Stomach (tissue), 9 donors: ENCODE results near the gene ZNF570. TPM values are rescaled to one million over a fixed set of nuclear protein-coding genes. Genes with fewer than 3 reads are reported as not detected.

Experiments
- DNase-seq, 2 donors: peaks; one replicate each; pipeline versions ENCODE4 v3.0.0 to v3.0.0-alpha.2; 2013 to 2019
- H3K27ac ChIP-seq, 5 donors: fragments of 200-600 bp in 4 of 5; sonication (generic) in 4 of 5; one replicate each; pipeline ENCODE4 v1.5.1; 2013 to 2019; ENCODE audit warnings: mild to moderate bottlenecking in 1 of 5, moderate library complexity in 1 of 5
- H3K27me3 ChIP-seq, 3 donors: fragments of 200-600 bp; sonication (generic); one replicate each; pipeline ENCODE4 v1.5.1; 2017 to 2019; ENCODE audit warnings: mixed run types in 1 of 3
- H3K36me3 ChIP-seq, 4 donors: fragments of 200-600 bp; sonication (generic); 1 replicate in 3 of 4; 2 replicates in 1 of 4; pipeline ENCODE4 v1.5.1; 2016 to 2019
- H3K4me1 ChIP-seq, 4 donors: fragments of 200-600 bp; sonication (generic); one replicate each; pipeline ENCODE4 v1.5.1; 2016 to 2019
- H3K4me3 ChIP-seq, 4 donors: fragments of 200-600 bp; sonication (generic) in 3 of 4; one replicate each; pipeline ENCODE4 v1.5.1; 2016 to 2019; ENCODE audit warnings: mild to moderate bottlenecking in 1 of 4
- H3K9me3 ChIP-seq, 4 donors: fragments of 200-600 bp; sonication (generic); one replicate each; pipeline ENCODE4 v1.5.1; 2016 to 2019
- EP300 ChIP-seq: sonication (generic); formaldehyde crosslinking; IDR thresholded peaks from one replicate; pipeline ENCODE4 v1.6.1; 2017; ENCODE audit warnings: antibody characterized with exemption
- POLR2A ChIP-seq, 4 donors: fragments of 450-650 bp; IDR thresholded peaks; one replicate each; pipeline ENCODE4 v1.6.1; 2016; ENCODE audit warnings: antibody characterized with exemption in 4 of 4, control low read depth in 2 of 4, mild to moderate bottlenecking in 1 of 4, moderate library complexity in 1 of 4
- POLR2AphosphoS5 ChIP-seq, 3 donors: sonication (generic); formaldehyde crosslinking; IDR thresholded peaks; one replicate each; pipeline ENCODE4 v1.6.1; 2016; ENCODE audit warnings: antibody characterized with exemption in 3 of 3
- WGBS, 5 donors: extraction: QIAGEN DNeasy Blood & Tissue Kit in 3 of 5; methylation state at CpG; one replicate each; pipeline versions ENCODE4 v1.1.5 to v1.1.7; 2013 to 2018; 5-methylcytosine and 5-hydroxymethylcytosine counted together
- intact Hi-C: fragments of 100-400 bp; cut with DNase I; formaldehyde crosslinking; loops from one replicate; pipeline ENCODE4 v1.15.1; 2023; ENCODE audit warnings: low total_unique reads
- polyA plus RNA-seq, 3 donors: library from polyadenylated mRNA; stranded (reverse); fragments of 200-250 nt; gene quantifications; one replicate each; pipeline ENCODE4 v1.2.3, GENCODE V29; 2013
- total RNA-seq, 5 donors: library from RNA; depleted of rRNA; stranded (reverse); fragments of >200 nt; gene quantifications; one replicate each; pipeline versions ENCODE4 v1.1.0 to v1.2.3, GENCODE V29; 2014 to 2016
- TF ChIP-seq, protein P1 (sequence below), 7 experiments: fragments of 450-650 bp in 4 of 7; fragments of 200-600 bp in 3 of 7; sonication (generic) in 3 of 7; IDR thresholded peaks; one replicate each; pipeline ENCODE4 v1.5.1; 2016 to 2019; ENCODE audit warnings: antibody characterized with exemption in 7 of 7, control low read depth in 2 of 7, mild to moderate bottlenecking in 1 of 7
- donor health status: healthy with polysubstance abuse.
- donor health status: Bipolar disorder and iron deficiency.
- donor health status: healthy.

ZNF570 gene
- total and polyA plus RNA-seq, 8 donors: 1.4 to 17.1 (median 5.2) TPM

DNA sequence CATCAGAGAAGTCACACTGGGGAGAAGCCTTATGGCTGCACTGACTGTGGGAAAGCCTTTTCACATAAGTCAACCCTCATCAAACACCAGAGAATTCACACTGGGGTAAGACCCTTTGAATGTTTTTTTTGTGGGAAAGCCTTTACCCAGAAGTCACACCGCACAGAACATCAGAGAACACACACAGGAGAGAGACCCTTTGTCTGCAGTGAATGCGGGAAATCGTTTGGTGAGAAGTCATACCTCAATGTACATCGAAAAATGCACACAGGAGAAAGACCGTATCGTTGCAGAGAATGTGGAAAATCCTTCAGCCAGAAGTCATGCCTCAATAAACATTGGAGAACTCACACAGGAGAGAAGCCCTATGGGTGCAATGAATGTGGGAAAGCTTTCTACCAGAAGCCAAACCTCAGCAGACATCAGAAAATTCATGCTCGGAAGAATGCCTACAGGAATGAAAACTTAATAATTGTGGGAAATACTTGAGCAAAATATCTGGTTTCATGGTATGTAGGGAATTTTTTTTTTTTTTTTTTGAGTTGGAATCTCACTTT is 68.3 kb downstream of the ZNF570 start:
- H3K9me3 ChIP-seq: peaks cover 0 to 99% (median 71%) of the 10 kb centered on the region in 4 donors
- no peak overlapping the region for H3K4me3 ChIP-seq
- no peaks in the 10 kb centered on the region for H3K4me1 ChIP-seq
- intact Hi-C loops: no loop called here
- DNase-seq: no peak
- H3K27ac ChIP-seq: no peak overlapping the region
- 90 to 98% (median 97%) methylated on average over 7 of the region's 7 CpGs for WGBS, 5 donors
- TF ChIP-seq POLR2A (IDR thresholded peaks at IDR 0.05): no peak
- no peak for TF ChIP-seq POLR2AphosphoS5 (IDR thresholded peaks at IDR 0.05)
- TF ChIP-seq, protein P1, sequence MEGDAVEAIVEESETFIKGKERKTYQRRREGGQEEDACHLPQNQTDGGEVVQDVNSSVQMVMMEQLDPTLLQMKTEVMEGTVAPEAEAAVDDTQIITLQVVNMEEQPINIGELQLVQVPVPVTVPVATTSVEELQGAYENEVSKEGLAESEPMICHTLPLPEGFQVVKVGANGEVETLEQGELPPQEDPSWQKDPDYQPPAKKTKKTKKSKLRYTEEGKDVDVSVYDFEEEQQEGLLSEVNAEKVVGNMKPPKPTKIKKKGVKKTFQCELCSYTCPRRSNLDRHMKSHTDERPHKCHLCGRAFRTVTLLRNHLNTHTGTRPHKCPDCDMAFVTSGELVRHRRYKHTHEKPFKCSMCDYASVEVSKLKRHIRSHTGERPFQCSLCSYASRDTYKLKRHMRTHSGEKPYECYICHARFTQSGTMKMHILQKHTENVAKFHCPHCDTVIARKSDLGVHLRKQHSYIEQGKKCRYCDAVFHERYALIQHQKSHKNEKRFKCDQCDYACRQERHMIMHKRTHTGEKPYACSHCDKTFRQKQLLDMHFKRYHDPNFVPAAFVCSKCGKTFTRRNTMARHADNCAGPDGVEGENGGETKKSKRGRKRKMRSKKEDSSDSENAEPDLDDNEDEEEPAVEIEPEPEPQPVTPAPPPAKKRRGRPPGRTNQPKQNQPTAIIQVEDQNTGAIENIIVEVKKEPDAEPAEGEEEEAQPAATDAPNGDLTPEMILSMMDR (IDR thresholded peaks at IDR 0.05): no peak
- TF ChIP-seq EP300: no peak
- peaks cover 40 to 57% (median 53%) of the 10 kb centered on the region in 4 donors for H3K36me3 ChIP-seq
- no peaks in the 10 kb centered on the region for H3K27me3 ChIP-seq

Other genes with a start within 250 kb of the ZNF570 start
- 10 to 100 TPM in 1 of 5 donors, 1 to 10 TPM in 4; 2.7 to 20.6 (median 8.2) TPM for gene ZNF527, start 98.3 kb upstream of the ZNF570 start, total RNA-seq
- 1 to 10 TPM; 2.3 to 3.2 (median 2.6) TPM for gene ZNF527, start 98.3 kb upstream of the ZNF570 start, polyA plus RNA-seq
- gene ZNF569, start 1.9 kb upstream of the ZNF570 start, total RNA-seq: 10 to 100 TPM in 1 of 5 donors, 1 to 10 TPM in 2, not detected in 2; 2.0 to 25.4 (median 7.2) TPM
- 1 to 10 TPM; 1.7 to 2.6 (median 2.1) TPM for gene ZNF569, start 1.9 kb upstream of the ZNF570 start, polyA plus RNA-seq
- gene ZNF793, start 37.6 kb downstream of the ZNF570 start, total RNA-seq: 10 to 100 TPM in 3 of 5 donors, 1 to 10 TPM in 1, under 1 TPM in 1; 0.29 to 46.4 (median 13.4) TPM
- 1 to 10 TPM in 2 of 3 donors, under 1 TPM in 1; 0.81 to 3.0 (median 1.8) TPM for gene ZNF793, start 37.6 kb downstream of the ZNF570 start, polyA plus RNA-seq
- gene ZNF571, start 125.4 kb downstream of the ZNF570 start, total RNA-seq: 1 to 10 TPM; 1.7 to 7.2 (median 3.6) TPM
- gene ZNF571, start 125.4 kb downstream of the ZNF570 start, polyA plus RNA-seq: 1 to 10 TPM; 1.3 to 2.1 (median 1.7) TPM
- gene ZNF540, start 125.5 kb downstream of the ZNF570 start, total RNA-seq: 10 to 100 TPM in 1 of 5 donors, 1 to 10 TPM in 4; 2.6 to 16.5 (median 6.4) TPM
- gene ZNF540, start 125.5 kb downstream of the ZNF570 start, polyA plus RNA-seq: 1 to 10 TPM; 1.9 to 4.0 (median 2.9) TPM
- gene ZFP30, start 186.1 kb downstream of the ZNF570 start, total RNA-seq: 10 to 100 TPM in 2 of 5 donors, 1 to 10 TPM in 2, under 1 TPM in 1; 0.45 to 27.7 (median 5.5) TPM
- 1 to 10 TPM; 2.1 to 2.9 (median 2.6) TPM for gene ZFP30, start 186.1 kb downstream of the ZNF570 start, polyA plus RNA-seq